Measurements from ENCODE around the gene ARAP2.
A peak's percentile ranks its signal among the peaks of the same experiment; 100 is the strongest.

Gene ARAP2

DNA sequence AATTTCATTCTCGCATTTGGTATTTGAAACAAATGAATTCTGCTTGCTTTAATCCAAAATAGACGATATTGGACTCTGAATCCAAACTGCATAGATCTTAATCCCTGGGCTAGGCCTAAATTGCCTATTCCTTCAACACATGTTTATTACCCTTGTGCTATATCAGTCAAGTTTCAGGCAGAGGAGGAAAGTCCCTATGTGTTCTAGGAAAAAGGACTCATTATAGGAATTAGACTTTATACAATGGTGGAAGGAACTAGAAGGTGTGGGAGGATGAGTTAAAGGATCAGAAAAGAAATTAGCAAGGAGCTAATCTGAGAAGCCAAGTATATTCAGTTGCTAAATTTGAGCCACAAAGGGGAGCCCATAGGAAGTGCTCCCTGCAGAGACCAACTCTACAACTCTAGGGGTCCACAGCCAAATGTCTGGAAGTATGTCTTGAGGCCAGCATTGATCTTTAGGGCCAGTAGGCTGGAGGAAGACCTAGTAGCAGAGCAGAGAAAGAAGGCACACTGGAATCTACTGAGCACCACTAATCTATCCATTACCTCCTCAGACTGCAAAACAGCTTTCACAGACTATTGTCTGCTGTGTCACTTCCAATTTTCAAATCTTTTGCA, 20.0 kb upstream of the ARAP2 start:
- no peak for DNase-seq (ENCODE audit: low spot score)

DNA sequence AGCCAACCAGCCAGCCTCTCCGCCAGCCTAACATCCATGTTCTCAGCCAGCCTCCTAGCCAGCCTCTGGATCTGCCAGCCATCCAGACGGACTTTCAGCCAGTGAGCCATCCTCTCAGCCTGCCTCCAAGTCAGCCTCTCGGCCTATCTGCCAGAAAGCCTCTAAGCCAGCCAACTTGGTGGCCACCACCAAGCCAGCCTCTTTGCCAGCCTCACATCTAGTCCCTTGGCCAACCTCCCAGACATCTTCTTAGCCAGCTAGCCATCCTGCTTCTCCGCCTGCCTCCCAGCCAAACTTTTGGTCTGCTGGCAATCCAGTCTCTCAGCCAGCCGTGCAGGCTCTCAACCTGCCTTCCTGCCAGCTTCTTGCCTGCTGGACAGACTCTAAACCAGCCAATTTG, 16.4 kb upstream of the ARAP2 start:
- peak; percentile 36 for DNase-seq (ENCODE audit: low spot score)

DNA sequence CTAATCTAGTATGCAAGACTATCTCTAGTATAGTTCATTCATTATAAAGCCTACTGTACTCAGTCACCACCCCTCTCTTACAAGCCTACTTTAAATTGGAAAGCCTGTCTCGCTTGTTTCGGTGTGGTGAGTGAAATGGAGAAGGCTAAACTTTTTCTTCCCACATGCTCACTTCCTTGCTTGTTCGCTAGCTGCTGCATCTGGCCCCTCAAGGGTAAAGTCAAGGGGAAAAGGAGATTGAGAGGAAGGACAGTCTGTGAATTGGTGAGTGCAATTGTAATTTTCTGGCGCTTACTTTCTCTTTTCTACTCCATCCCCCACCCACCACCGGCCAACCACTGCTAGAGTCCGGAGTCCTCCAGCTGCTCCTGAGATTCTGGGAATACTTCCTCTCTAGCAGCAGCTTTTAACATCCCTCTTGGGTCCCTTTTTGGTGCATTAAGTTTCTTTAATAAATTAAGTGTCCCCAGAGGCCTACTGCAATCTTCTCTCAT, 12.1 kb upstream of the ARAP2 start:
- DNase-seq (ENCODE audit: low spot score) = peak; percentile 77

DNA sequence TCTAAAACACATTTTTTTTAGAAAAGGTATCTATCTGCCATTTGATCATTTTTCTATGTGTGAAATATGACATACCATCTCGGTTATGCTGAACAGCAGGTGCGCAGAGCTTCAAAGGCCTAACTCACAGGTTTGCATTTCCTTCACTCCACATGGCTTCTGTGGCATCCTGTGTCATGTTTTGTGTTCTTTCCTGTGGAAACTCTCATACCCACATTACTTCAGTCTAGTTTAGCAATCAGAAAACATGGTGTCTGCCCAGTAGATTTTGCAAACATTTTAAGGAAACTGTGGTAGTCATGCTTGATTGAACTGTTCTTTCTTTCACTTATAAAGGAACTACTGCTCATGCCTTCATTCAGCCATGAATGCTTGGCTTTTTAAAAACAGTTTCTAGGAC, 11.3 kb upstream of the ARAP2 start:
- peak; percentile 69 for DNase-seq (ENCODE audit: low spot score)

DNA sequence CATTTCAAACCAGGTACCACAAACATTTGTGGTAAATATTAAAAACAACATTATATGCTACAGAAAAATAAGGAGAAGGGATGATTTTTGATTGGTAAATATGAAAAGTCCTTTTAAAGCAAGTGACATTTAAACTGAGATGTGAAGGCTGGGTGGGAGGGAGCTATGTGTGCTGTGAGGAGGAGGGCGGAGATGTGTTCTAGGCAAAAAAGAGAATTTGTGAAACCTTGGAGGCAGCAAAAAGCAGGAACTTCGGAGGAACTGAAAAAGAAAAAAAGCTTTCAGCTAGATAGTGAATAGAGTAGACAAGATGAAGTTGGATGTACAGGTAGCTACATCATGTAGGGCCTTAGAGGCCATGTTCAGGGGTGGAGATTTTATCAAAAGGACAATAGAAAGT, 10.1 kb upstream of the ARAP2 start:
- DNase-seq (ENCODE audit: low spot score) = no peak

DNA sequence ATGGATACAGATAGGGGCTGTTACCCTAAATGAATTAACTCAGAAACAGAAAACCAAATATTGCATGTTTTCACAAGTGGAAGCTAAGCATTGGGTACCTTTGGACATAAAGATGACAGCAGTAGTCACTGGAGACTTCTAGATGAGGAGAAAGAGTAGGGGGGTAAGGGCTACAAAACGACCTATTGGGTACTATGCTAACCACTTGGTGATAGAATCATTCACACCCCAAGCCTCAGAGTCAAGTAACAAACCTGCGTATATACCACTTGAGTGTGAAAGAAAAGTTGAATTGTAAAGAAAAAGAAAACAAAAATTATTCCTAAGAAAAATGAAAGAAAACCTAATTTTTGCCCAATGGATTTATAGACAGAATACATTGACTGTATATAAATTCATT, 7.7 kb upstream of the ARAP2 start:
- no peak for DNase-seq (ENCODE audit: low spot score)

DNA sequence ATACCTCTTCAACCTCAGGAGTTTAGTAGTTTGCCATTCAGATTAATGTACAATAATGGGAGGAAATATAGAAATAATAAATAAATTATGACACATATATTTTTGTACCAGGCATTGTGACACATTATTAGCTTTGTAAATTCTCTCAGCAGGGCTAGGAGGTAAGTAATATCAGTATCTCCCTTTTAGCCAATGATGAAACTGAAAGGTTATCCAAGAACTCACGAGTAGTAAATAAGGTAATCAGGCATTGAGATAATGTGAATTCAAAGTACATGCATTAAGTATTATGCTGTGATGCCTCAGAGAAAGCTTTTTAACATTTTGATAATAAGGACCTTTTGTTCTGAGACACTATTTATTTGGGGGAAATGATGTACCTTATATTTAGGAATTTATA, 5.3 kb upstream of the ARAP2 start:
- no peak for DNase-seq (ENCODE audit: low spot score)

DNA sequence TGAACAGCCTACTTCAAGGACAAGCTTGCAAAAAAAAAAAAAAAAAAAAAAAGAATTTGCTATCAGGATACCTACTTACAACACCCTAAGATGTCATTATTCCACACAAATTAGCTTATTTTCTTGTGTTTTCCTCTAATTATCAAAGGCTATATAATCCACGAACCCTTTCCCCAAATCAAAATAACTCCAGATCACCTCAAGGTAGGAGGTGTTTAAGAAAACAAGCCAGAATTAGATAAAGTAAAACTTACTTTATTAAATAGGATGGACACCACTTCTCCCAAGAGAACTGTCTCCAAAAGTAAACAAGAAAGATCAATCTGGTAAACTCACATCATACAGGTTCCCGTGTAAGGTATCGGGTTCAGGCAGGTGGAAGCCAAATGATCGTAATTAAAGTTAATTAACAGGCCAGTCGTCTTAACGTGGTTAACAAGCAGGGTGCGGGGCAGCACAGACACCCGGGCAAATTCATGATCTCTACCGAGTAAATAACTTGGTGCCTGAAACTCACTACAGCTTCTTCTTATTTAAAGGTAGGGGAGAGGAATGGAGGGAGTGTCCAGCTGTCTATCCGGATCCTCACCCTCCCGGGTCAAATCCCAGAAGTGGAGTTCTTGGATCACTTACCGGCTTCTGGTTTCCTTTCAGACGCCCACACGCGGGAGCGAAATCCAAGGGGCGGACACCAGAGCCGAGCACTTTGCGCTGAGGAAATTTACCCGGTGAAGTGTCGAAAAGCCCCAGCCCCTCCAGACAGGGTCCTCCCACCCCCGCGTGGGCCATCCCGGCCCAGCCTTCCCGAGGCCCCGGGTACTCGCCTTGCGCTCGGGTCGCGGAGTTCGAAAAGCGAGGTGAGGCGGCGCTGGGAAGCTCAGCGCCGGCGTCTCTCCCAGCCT, 708 bp downstream of the ARAP2 start:
- peak; percentile 67 for DNase-seq (ENCODE audit: low spot score)

DNA sequence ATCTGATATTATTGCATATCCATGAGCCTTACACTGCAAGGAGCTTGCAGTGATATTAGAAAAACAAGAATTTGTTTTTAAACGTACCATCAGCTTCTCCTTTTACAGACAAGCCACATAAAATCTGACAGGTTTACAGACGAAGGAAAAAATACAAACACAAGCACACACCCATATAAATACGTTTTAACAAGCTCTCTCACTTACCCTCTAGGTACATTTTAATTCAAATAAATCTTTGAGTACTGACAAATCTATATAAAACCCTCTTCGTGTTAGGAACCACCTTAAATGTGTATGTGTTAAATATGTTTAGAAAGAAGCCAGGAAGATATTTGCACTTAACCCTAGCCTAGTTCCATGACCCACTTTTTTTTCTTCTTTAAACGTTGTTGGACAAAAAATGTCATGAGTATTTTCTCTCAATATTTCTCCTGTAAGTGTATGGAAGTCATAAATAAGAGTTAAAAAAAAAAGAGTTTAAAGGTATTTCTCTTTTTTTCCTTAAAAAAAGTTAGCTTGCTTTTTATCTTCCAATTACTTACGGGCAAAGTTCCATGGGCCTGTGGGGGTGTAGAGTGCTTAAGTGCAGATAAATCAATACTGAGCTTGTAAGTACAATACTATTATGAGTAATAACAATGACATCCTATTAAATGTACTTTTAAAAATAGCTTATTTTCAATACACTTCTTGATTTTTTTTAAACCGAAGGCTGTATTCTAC, 1.5 kb downstream of the ARAP2 start:
- DNase-seq (ENCODE audit: low spot score) = no peak

DNA sequence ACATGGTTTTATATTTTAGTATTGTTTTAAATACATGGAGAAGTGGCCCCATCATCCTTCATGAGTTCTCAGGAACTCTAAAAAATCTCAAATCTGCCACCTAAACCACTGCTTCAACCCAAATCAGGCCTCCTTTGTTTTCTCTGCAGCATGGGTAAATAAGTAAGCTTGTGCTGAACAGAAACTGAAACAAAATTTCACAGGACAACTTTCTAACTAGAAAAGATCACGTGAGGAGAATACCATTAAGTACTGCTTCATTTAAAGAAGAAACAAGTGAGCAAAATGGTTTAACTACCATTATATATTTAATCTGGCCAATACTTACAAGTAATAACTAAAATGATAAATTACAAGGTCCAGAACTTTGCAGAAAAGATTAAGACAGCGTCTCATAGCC, 2.5 kb downstream of the ARAP2 start:
- DNase-seq (ENCODE audit: low spot score) = peak; percentile 88

DNA sequence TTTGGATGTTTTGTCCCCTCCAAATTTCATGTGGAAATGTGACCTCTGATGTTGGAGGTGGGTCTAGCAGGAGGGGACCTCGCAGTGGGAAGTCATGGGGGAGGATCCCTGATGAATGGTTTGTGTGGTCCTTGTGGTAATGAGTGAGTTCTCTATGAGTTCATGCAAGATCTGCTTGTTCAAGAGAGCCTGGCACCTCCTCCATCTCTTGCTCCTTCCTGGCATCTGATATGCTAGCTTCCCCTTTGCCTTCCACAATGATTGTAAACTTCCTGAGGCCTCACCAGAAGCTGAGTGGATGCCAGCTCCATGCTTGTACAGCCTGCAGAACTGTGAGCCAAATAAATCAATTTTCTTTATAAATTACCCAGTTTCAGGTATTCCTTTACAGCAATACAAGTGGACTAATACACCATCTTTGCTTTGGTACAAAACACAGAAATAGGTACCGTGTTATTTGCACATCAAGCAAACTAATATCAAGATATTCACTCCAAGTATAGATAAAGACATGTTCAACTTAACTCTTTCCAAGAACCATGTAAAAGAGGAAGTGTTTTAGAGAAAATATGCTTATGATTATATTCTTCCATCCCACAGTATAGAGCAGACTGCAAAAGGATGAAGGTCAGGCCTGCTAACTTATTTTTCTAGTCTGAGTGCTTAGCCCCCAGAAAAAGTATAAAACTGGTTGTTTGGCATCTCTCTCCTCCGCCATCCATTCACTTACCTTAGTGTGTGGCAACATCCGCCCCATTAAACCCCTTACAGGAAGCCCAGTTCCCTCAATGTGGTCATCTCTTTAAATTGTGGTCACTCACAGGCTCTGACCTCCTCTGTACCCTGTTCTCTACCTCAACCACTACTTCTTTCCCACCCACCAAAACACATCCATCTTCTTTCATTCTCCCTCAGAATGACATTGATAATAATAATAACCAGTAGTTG, 6.7 kb downstream of the ARAP2 start:
- DNase-seq (ENCODE audit: low spot score) = no peak

DNA sequence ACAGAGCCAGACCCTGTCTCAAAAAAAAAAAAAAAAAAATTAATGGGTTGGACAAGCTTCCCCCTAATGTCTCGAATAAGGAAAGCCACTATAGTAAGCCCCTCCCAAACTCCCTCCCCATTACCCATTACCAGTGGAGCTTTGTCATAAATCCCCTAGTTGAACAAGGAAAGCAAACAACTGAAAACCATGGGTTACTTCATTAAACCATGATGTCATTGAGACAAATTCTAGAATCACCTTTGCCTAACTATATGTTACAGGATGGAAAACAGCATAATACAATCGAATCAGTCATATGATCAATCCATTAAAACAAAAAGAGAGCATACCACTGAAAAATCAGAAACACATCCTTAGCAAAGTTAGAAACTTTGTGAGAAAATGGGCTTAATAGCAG, 8.2 kb downstream of the ARAP2 start:
- no peak for DNase-seq (ENCODE audit: low spot score)

DNA sequence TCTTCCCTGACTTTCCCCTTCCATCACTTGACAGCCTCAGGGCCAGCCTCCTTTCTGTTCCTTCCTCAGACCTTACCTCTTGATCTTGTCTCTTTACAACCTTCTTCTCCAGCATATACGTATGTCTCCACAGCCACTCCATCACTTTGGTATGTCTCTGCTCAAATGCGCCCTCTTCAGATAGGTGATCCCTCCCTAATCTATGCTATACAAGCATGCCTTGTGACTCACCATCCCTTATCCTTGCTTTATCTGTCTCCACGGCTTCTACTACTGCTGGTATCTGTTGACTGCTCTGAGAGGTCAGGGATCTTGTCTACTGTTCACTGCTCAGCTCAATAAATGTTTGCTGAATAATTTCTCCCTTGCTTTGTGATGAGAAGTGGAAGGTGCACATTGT, 9.0 kb downstream of the ARAP2 start:
- no peak for DNase-seq (ENCODE audit: low spot score)

DNA sequence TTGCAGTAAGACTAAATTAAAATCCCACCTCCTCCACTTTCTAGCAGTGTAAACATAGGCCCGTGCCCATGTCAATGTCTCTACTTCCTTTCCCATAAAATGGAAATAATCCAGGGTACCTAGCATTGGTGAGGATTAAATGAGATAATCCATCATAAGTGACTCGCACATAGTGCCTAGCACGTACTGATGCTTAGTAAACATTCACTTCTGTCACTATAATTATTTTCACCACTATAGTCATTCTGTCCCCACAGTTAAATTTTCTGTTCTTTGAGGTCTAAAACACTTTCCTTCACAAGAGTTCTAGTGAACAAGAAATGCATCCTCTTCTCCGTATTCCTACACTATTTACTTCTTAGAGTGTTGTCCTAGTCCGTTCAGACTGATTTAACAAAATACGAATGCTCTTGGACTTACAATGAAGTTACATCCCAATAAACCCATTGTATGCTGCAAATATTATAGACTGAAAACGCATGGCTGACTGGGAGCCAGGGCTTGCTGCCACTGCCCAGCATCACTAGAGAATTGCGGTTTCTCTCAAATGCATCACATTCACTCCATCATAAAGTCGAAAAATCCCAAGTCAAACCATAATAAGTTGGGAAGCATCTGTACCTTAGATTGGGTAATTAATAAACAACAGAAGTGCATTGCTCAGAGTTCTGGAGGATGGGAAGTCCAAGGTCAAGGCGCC, 10.6 kb downstream of the ARAP2 start:
- no peak for DNase-seq (ENCODE audit: low spot score)

DNA sequence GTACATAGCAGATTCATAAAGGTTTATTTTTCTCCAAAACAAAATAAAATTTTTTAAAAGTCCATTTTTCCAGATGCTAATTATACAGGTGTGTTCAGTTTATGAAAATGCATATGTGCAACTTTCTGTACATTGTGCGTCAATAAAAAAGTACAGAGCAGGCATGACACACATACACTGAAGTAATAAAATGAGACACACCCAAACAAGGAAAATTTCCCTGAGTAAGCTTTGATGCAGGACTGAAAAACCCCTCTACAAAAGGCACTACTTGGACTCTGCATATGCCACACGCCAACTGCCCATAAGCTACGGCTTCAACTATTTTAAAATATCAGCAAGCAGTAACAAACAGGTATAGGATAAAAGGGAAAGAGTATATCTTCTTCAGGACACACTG, 13.8 kb downstream of the ARAP2 start:
- no peak for DNase-seq (ENCODE audit: low spot score)

DNA sequence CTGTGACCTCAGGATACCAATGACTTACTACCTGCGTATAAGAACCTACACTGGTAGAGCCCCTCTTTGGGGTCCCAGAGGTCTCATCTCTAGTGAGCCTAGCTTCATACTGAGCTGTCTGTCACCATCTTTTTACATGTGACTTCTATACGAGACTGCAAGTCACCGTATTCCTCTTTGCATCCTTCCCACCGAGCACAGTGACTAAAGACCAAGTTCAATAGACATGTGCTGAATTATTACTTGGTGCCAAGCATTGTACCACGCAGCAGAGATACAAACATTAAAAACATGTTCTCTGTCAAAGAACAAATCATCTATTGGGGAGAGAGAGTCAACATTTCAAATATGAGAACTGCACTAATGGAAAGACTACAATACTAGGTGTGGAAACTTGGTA, 16.4 kb downstream of the ARAP2 start:
- DNase-seq (ENCODE audit: low spot score) = peak; percentile 57

DNA sequence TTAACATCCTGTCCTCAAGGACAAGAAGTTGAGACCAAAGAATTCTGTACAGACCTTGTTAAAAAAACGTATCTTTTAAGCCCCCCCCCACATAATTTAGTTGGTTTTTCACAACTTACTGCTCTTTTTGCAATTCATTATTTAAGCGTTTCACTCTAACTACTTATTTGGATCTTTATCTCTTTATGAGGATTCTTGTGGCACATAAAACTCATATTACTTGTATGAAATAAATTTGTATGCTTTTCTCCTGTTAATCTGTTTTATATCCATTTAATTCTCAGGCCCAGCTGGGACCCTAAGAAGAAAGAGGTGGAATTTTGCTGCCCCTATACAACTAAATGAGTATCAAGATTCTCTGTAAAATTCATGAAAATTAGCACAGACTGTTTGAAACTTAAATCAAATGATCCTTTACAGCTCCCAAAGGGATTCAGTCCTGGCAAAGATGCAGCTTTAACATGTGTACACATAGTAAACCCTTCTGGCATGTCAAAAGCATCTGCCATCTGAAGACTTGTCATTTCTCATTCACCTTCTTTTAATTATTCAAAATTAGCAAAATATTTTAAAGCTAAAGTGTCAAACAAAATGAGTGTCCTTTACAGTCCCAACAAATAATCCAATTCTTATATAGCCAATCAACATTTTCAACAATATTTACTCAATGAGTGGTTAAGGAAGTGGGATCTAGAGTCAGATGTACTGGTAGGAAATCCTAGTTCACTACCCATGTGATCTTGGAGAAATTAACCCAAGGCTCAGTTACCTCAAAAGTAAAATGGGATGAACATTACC, 17.7 kb downstream of the ARAP2 start:
- DNase-seq (ENCODE audit: low spot score) = peak; percentile 56

DNA sequence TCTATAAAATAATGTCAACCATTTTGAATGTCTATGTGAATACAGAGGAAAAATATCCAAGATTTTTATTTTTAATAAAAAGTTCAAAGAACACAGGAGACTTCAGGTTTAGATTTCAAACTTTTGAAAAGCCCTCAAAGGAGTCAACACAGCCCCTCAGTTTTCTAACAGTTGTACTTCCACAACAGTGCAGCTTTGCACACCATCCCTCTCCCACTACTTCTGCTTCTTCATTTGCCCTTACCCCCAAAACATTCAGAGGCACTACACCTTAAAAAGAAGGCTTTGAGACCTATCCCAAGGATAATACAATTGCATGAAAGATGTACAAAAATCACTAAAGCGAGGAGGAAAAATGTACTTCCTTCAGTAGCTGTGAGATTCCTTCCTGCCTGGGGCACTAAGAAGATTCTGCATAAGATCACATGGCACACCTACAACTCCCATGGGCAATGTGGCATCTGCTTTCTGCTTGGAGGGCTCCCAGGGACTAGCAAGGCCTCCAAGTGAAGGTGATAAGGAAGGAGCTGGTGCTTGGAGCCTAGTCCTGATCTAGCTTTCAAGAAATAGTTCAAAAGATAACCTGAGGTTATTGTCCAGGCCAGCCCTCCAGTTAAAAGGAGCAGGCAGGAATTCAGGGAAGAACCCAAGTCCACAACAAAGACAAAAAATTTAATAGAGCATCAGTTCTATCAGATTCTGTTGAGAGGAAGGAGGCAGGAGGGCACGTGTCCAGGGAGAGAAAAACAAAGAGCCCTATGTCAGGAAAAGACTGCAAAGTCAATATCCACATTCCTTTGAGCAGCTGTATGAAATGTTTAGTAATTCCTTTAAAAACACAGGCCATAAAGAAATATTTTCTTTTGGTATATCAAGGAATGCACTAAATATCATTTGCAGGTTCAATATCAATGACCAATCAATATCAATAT, 19.1 kb downstream of the ARAP2 start:
- DNase-seq (ENCODE audit: low spot score) = peak; percentile 89

DNA sequence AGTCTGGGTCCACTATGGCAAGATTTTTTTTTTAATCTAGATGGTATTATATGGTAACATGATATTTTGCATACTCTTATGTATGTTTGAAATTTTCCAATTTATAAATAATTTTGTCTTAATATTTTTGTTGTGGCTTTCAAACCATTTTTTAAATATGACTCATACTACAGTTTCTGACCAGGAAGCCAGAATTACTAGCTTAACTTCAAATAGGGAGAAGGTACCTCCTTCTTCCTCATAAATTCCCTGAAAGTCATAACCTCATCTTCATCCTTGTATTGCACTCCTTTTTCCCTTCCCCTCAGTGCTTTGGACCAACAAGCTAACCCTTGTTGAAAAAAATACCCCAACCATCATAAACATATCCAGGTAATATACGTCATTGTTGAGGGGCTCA, 21.6 kb downstream of the ARAP2 start:
- DNase-seq (ENCODE audit: low spot score) = no peak
